SK-N-SH (cell line): Measurements from ENCODE around the gene CCM2. TPM values are rescaled to one million over a fixed set of nuclear protein-coding genes. Genes with fewer than 3 reads are reported as not detected.

Experiments used
- CTCF ChIA-PET: fragments of 300-600, 350-600 bp; formaldehyde crosslinking; extraction: SDS; loops from one replicate; lab custom pipeline; 2021; lab: Yijun Ruan, JAX
- POLR2A ChIA-PET: fragments of 350-600 bp; sonication (Branson Sonifier 250); formaldehyde crosslinking; extraction: SDS; loops from one replicate; lab custom pipeline; 2020; ENCODE audit warnings: antibody characterized with exemption, inconsistent platforms; lab: Yijun Ruan, JAX
- DNase-seq: peaks from one replicate; pipeline ENCODE4 v3.0.0; 2012
- H2AFZ ChIP-seq: fragments of 200-600 bp; sonication (generic); 2 replicates; pipeline ENCODE4 v1.8.1; 2016; ENCODE audit warnings: antibody characterized with exemption, mild to moderate bottlenecking, low read depth
- H3F3A ChIP-seq: fragments of 200-600 bp; sonication (generic); replicated peaks from 2 replicates; pipeline ENCODE3; 2016; ENCODE audit warnings: antibody characterized with exemption, mild to moderate bottlenecking; ENCODE audit not compliant: insufficient read depth
- H3K27ac ChIP-seq, 2 experiments: fragments of 200-500 bp in 1 of 2; fragments of 200-600 bp in 1 of 2; sonication (Bioruptor generic) in 1 of 2; sonication (generic), shearing (Covaris generic) in 1 of 2; 2 replicates each; pipeline versions ENCODE4 v1.5.1 to v1.6.1; 2014 to 2016; ENCODE audit warnings: low read depth in 2 of 2, inconsistent platforms in 1 of 2, low read length in 1 of 2, mild to moderate bottlenecking in 1 of 2, mixed read lengths in 1 of 2
- H3K27me3 ChIP-seq: fragments of 200-600 bp; sonication (generic), shearing (Covaris generic); 2 replicates; pipeline ENCODE4 v1.6.1; 2016; ENCODE audit warnings: mixed run types; ENCODE audit not compliant: insufficient read depth
- H3K36me3 ChIP-seq, 2 experiments: fragments of 200-500 bp in 1 of 2; fragments of 200-600 bp in 1 of 2; sonication (Bioruptor generic) in 1 of 2; sonication (generic) in 1 of 2; replicated peaks in 1 of 2; 2 replicates each; pipeline versions ENCODE3 to v1.5.1; 2014 to 2016; ENCODE audit warnings: low read length in 1 of 2, mild to moderate bottlenecking in 1 of 2; ENCODE audit not compliant: insufficient read depth in 2 of 2, control insufficient read depth in 1 of 2
- H3K4me1 ChIP-seq, 2 experiments: fragments of 200-500 bp in 1 of 2; fragments of 200-600 bp in 1 of 2; sonication (Bioruptor generic) in 1 of 2; sonication (generic), shearing (Covaris generic) in 1 of 2; 2 replicates each; pipeline versions ENCODE4 v1.5.1 to v1.6.1; 2014 to 2016; ENCODE audit warnings: low read depth in 1 of 2, low read length in 1 of 2, mixed run types in 1 of 2; ENCODE audit not compliant: insufficient read depth in 2 of 2, control insufficient read depth in 1 of 2
- H3K4me2 ChIP-seq: fragments of 200-600 bp; sonication (generic), shearing (Covaris generic); 2 replicates; pipeline ENCODE4 v1.6.1; 2017; ENCODE audit warnings: mixed run types
- H3K4me3 ChIP-seq, 2 experiments: fragments of 200-500 bp in 1 of 2; fragments of 200-600 bp in 1 of 2; sonication (Bioruptor generic) in 1 of 2; sonication (generic), shearing (Covaris generic) in 1 of 2; 2 replicates each; pipeline versions ENCODE4 v1.5.1 to v1.8.1; 2014 to 2016; ENCODE audit warnings: low read depth in 2 of 2, inconsistent platforms in 1 of 2, low read length in 1 of 2, mild to moderate bottlenecking in 1 of 2, mixed read lengths in 1 of 2, moderate library complexity in 1 of 2
- H3K79me2 ChIP-seq: fragments of 200-600 bp; sonication (generic); 2 replicates; pipeline ENCODE4 v1.8.1; 2017; ENCODE audit warnings: mild to moderate bottlenecking; ENCODE audit not compliant: insufficient read depth
- H3K9ac ChIP-seq: fragments of 200-600 bp; sonication (generic); 2 replicates; pipeline ENCODE4 v1.6.1; 2017; ENCODE audit warnings: mixed run types
- H3K9me2 ChIP-seq: fragments of 200-600 bp; sonication (generic); 2 replicates; pipeline ENCODE4 v1.6.1; 2017; ENCODE audit warnings: mixed run types
- H3K9me3 ChIP-seq: fragments of 200-600 bp; sonication (generic); 2 replicates; pipeline ENCODE4 v1.6.1; 2017; ENCODE audit warnings: mixed run types, mild to moderate bottlenecking, moderate library complexity
- H4K20me1 ChIP-seq: fragments of 200-600 bp; sonication (generic); 2 replicates; pipeline ENCODE4 v1.6.1; 2017; ENCODE audit warnings: mild to moderate bottlenecking, mixed run types; ENCODE audit not compliant: insufficient read depth
- CTCF ChIP-seq: fragments of 200-600 bp; sonication (generic); IDR thresholded peaks from 2 replicates; pipeline ENCODE4 v1.6.1; 2017; ENCODE audit warnings: antibody characterized with exemption, mild to moderate bottlenecking, moderate library complexity
- ELF1 ChIP-seq: IDR thresholded peaks from 2 replicates; pipeline ENCODE4 v1.4.0; 2012
- EP300 ChIP-seq, 2 experiments: IDR thresholded peaks; 2 replicates each; pipeline versions ENCODE4 v1.4.0 to v1.6.1; 2012; ENCODE audit warnings: borderline replicate concordance in 1 of 2, low read depth in 1 of 2, low read length in 1 of 2
- EZH2phosphoT487 ChIP-seq: fragments of 200-600 bp; sonication (generic); IDR thresholded peaks from 2 replicates; pipeline ENCODE4 v1.6.1; 2017; ENCODE audit warnings: low read depth, mixed run types, mild to moderate bottlenecking, antibody characterized with exemption, moderate library complexity, borderline replicate concordance
- FOXJ3 ChIP-seq: sonication (generic); formaldehyde crosslinking; IDR thresholded peaks from 2 replicates; pipeline ENCODE4 v1.5.1; 2020; ENCODE audit warnings: mild to moderate bottlenecking, missing genetic modification reagents
- FOXM1 ChIP-seq: IDR thresholded peaks from 2 replicates; pipeline ENCODE4 v1.4.0; 2012; ENCODE audit warnings: low read depth, mild to moderate bottlenecking
- GABPA ChIP-seq: IDR thresholded peaks from 2 replicates; pipeline ENCODE4 v1.4.0; 2012; ENCODE audit warnings: low read depth, mild to moderate bottlenecking
- MEF2A ChIP-seq: IDR thresholded peaks from 2 replicates; pipeline ENCODE4 v1.4.0; 2012; ENCODE audit warnings: low read depth, borderline replicate concordance
- NRF1 ChIP-seq: IDR thresholded peaks from 2 replicates; pipeline ENCODE4 v1.6.1; 2012; ENCODE audit warnings: low read depth, mild to moderate bottlenecking, low read length
- POLR2AphosphoS5 ChIP-seq: IDR thresholded peaks from 2 replicates; pipeline ENCODE4 v1.6.1; 2012; ENCODE audit warnings: low read depth, low read length
- RAD21 ChIP-seq: IDR thresholded peaks from 2 replicates; pipeline ENCODE4 v1.6.1; 2012; ENCODE audit warnings: mild to moderate bottlenecking, low read length
- RCOR1 ChIP-seq: fragments of 150-350 bp; IDR thresholded peaks from 2 replicates; pipeline ENCODE4 v1.6.1; 2017; ENCODE audit warnings: antibody characterized with exemption, low read length
- REST ChIP-seq: IDR thresholded peaks from 2 replicates; pipeline ENCODE4 v1.6.1; 2012; ENCODE audit warnings: mild to moderate bottlenecking, low read depth, low read length, moderate library complexity
- RFX5 ChIP-seq: IDR thresholded peaks from 2 replicates; pipeline ENCODE4 v1.6.1; 2012; ENCODE audit warnings: mild to moderate bottlenecking, improper control_type of control experiment, low read length
- TAF1 ChIP-seq: IDR thresholded peaks from 2 replicates; pipeline ENCODE4 v1.6.1; 2012; ENCODE audit warnings: low read depth, mild to moderate bottlenecking, low read length, moderate library complexity, borderline replicate concordance
- TCF12 ChIP-seq: IDR thresholded peaks from 2 replicates; pipeline ENCODE4 v1.4.0; 2012
- USF2 ChIP-seq: fragments of 150-350 bp; IDR thresholded peaks from 2 replicates; pipeline ENCODE4 v1.6.1; 2017; ENCODE audit warnings: antibody characterized with exemption, low read length, low read depth, borderline replicate concordance
- YY1 ChIP-seq: IDR thresholded peaks from 2 replicates; pipeline ENCODE4 v1.4.0; 2012; ENCODE audit warnings: low read depth, mild to moderate bottlenecking
- WGBS: methylation state at CpG from one replicate; pipeline ENCODE4 v1.1.6; 2017; ENCODE audit warnings: low lambda C conversion rate; 5-methylcytosine and 5-hydroxymethylcytosine counted together
- polyA plus RNA-seq, 3 experiments: library from polyadenylated mRNA; depleted of rRNA; stranded (reverse); fragments of >200 nt; gene quantifications; 2 replicates each; pipeline ENCODE4 v1.2.3, GENCODE V29; 2012

The CCM2 gene
- polyA plus RNA-seq, 1 of the 3 experiments (the other 2 are of a cell fraction) = 83.2 TPM

GRCh38 chr7:44995555-44996493, 4.2 kb upstream of the CCM2 start:
- H3K9ac ChIP-seq = no peak overlapping the region
- peaks cover 3% of the 10 kb centered on the region; the same call in 1 of the 2 replicates for H4K20me1 ChIP-seq
- 94% methylated on average over 8 of the region's 8 CpGs for WGBS
- no peaks in the 10 kb centered on the region for H3K9me2 ChIP-seq
- no peaks in the 10 kb centered on the region; a peak in 2 of 4 replicates for H3K4me1 ChIP-seq
- peaks cover 6% of the 10 kb centered on the region for H3F3A ChIP-seq
- no peak overlapping the region for H2AFZ ChIP-seq
- H3K27me3 ChIP-seq = no peaks in the 10 kb centered on the region
- DNase-seq = no peak
- H3K4me3 ChIP-seq = no peak overlapping the region
- TF ChIP-seq REST = no peak
- no peak for TF ChIP-seq EZH2phosphoT487
- no peaks in the 10 kb centered on the region for H3K36me3 ChIP-seq
- no peak overlapping the region for H3K27ac ChIP-seq
- ChIA-PET CTCF (interaction anchor here (0.6 to 1.7 kb wide), 4 partner anchors 15 to 140 kb away, joined by 3 to 8 read pairs (median 3); no protein-coding TSS in a partner anchor), POLR2A (interaction anchor here (0.7 kb wide), 2 partner anchors 10 to 116 kb away, joined by 3 read pairs; partner anchors contain the start of gene TBRG4)
- no peaks in the 10 kb centered on the region for H3K9me3 ChIP-seq
- H3K4me2 ChIP-seq = no peak overlapping the region
- H3K79me2 ChIP-seq = peaks cover 5% of the 10 kb centered on the region

- Histone ChIP-seq H3K4me3 (no peak overlapping the region), H4K20me1 (peaks cover 28% of the 10 kb centered on the region), H2AFZ (peak overlapping the region; percentile 100), H3K9me2 (no peaks in the 10 kb centered on the region), H3F3A (peaks cover 5% of the 10 kb centered on the region), H3K79me2 (peaks cover 30% of the 10 kb centered on the region), H3K27me3 (no peaks in the 10 kb centered on the region), H3K27ac (peak overlapping the region; percentile 47 to 80; a peak in 3 of 4 replicates), H3K4me2 (peak overlapping the region; percentile 78; the same call in 1 of the 2 replicates), H3K36me3 (no peaks in the 10 kb centered on the region), H3K9ac (no peak overlapping the region), H3K4me1 (peaks cover 0 to 10% of the 10 kb centered on the region in 2 experiments; a peak in 3 of 4 replicates), H3K9me3 (no peaks in the 10 kb centered on the region)
- CTCF ChIA-PET = interaction anchor here (1.2 to 2.5 kb wide), 6 partner anchors 11 to 138 kb away, joined by 3 to 12 read pairs (median 7); partner anchors contain the start of gene TBRG4
- DNase-seq = peak; percentile 17
- POLR2A ChIA-PET = interaction anchor here (0.8 to 1.6 kb wide), 6 partner anchors 12 to 113 kb away, joined by 3 to 10 read pairs (median 6); partner anchors contain the start of genes NACAD and TBRG4
- 97% methylated on average over 4 of the region's 4 CpGs for WGBS
- TF ChIP-seq NRF1 (no peak), RAD21 (no peak), RCOR1 (no peak), YY1 (no peak), POLR2AphosphoS5 (no peak), TCF12 (no peak), MEF2A (no peak), USF2 (no peak), ELF1 (no peak), CTCF (no peak), TAF1 (no peak), FOXM1 (no peak), RFX5 (no peak), EP300 (IDR thresholded peaks at IDR 0.05; ENCODE audit: borderline replicate concordance in 1 of 2, low read depth in 1 of 2, low read length in 1 of 2) (no peak), GABPA (no peak), FOXJ3 (CRISPR knock-in tag) (no peak)
Observed at GRCh38 chr7:44998153-44998871, 1.7 kb upstream of the CCM2 start.
